IMR-90 (cell line): ENCODE results near the gene PHLDB1. TPM values are rescaled to one million over a fixed set of nuclear protein-coding genes. Genes with fewer than 3 reads are reported as not detected.

Source experiments
- ATAC-seq: fragments of 200-7000 bp; cut with Tn5 transposase; 2 replicates; pipeline ENCODE4 v1.9.1; 2020; ENCODE audit warnings: low read depth, mild to moderate bottlenecking, moderate library complexity
- BruUV-seq: library from RNA; stranded (reverse); fragments of 400-500 nt; replicated peaks from 2 replicates; lab custom pipeline; 2021; lab: Mats Ljungman, UMichigan
- CTCF ChIA-PET: fragments of 300-600 bp; formaldehyde crosslinking; extraction: SDS; loops from one replicate; lab custom pipeline; 2021; ENCODE audit warnings: antibody characterized with exemption; lab: Yijun Ruan, JAX
- POLR2A ChIA-PET: fragments of 300-600 bp; sonication (Branson Sonifier 250); formaldehyde crosslinking; loops from one replicate; lab custom pipeline; 2022; ENCODE audit warnings: antibody characterized with exemption; ENCODE audit not compliant: unreplicated experiment; lab: Charles Lee
- DNase-seq: peaks from one replicate; pipeline ENCODE4 v3.0.0; 2013
- H2AFZ ChIP-seq: replicated peaks from 2 replicates; pipeline ENCODE3; 2013; ENCODE audit warnings: low read length, mild to moderate bottlenecking; ENCODE audit not compliant: poor library complexity
- H2AK5ac ChIP-seq: 2 replicates; pipeline ENCODE4 v1.6.1; 2013; ENCODE audit warnings: low read depth, low read length, inconsistent platforms
- H2AK9ac ChIP-seq: replicated peaks from 2 replicates; pipeline ENCODE3; 2013; ENCODE audit warnings: mild to moderate bottlenecking, low read depth, low read length, moderate library complexity; ENCODE audit not compliant: poor library complexity
- H2BK120ac ChIP-seq: 2 replicates; pipeline ENCODE4 v1.6.1; 2013; ENCODE audit warnings: low read depth, low read length, inconsistent platforms
- H2BK15ac ChIP-seq: 3 replicates; pipeline ENCODE4 v1.6.1; 2013; ENCODE audit warnings: low read depth, low read length, inconsistent platforms
- H2BK20ac ChIP-seq: 2 replicates; pipeline ENCODE4 v1.6.1; 2013; ENCODE audit warnings: low read depth, mild to moderate bottlenecking, inconsistent platforms, low read length, moderate library complexity
- H2BK5ac ChIP-seq: 2 replicates; pipeline ENCODE4 v1.6.1; 2013; ENCODE audit warnings: mild to moderate bottlenecking, low read depth, low read length, inconsistent platforms; ENCODE audit not compliant: poor library complexity, severe bottlenecking
- H3K14ac ChIP-seq: replicated peaks from 2 replicates; pipeline ENCODE4 v1.6.1; 2013; ENCODE audit warnings: low read depth, low read length, inconsistent platforms
- H3K18ac ChIP-seq: 2 replicates; pipeline ENCODE4 v1.6.1; 2013; ENCODE audit warnings: low read depth, low read length, control low read depth
- H3K23ac ChIP-seq: 2 replicates; pipeline ENCODE4 v1.6.1; 2013; ENCODE audit warnings: low read depth, low read length, inconsistent platforms
- H3K27ac ChIP-seq: 2 replicates; pipeline ENCODE4 v1.5.1; 2013; ENCODE audit warnings: mild to moderate bottlenecking, control low read depth, low read length; ENCODE audit not compliant: insufficient read depth
- H3K27me3 ChIP-seq: 2 replicates; pipeline ENCODE4 v1.6.1; 2013; ENCODE audit warnings: low read length; ENCODE audit not compliant: control insufficient read depth, insufficient read depth
- H3K36me3 ChIP-seq: 2 replicates; pipeline ENCODE4 v1.6.1; 2013; ENCODE audit warnings: low read length, mixed read lengths; ENCODE audit not compliant: control insufficient read depth, insufficient read depth
- H3K4ac ChIP-seq: 2 replicates; pipeline ENCODE4 v1.6.1; 2013; ENCODE audit warnings: low read depth, low read length, inconsistent platforms
- H3K4me1 ChIP-seq: 2 replicates; pipeline ENCODE4 v1.6.1; 2013; ENCODE audit warnings: low read length, mixed read lengths; ENCODE audit not compliant: control insufficient read depth, insufficient read depth
- H3K4me2 ChIP-seq: 2 replicates; pipeline ENCODE4 v1.6.1; 2013; ENCODE audit warnings: low read depth, mild to moderate bottlenecking, control low read depth, low read length, moderate library complexity
- H3K4me3 ChIP-seq: 2 replicates; pipeline ENCODE4 v1.5.1; 2013; ENCODE audit warnings: low read depth, mild to moderate bottlenecking, control low read depth, low read length, moderate library complexity; ENCODE audit not compliant: insufficient read depth
- H3K56ac ChIP-seq: 2 replicates; pipeline ENCODE4 v1.6.1; 2013; ENCODE audit warnings: low read length, inconsistent platforms; ENCODE audit not compliant: insufficient read depth; ENCODE audit errors: extremely low read depth
- H3K79me1 ChIP-seq, 2 experiments: 2 replicates each; pipeline ENCODE4 v1.6.1; 2013; ENCODE audit warnings: low read length in 2 of 2, inconsistent platforms in 1 of 2, low read depth in 1 of 2
- H3K9ac ChIP-seq: 2 replicates; pipeline ENCODE4 v1.6.1; 2013; ENCODE audit warnings: low read depth, low read length, control low read depth
- H3K9me1 ChIP-seq: 2 replicates; pipeline ENCODE4 v1.6.1; 2013; ENCODE audit warnings: low read length, inconsistent platforms; ENCODE audit not compliant: insufficient read depth
- H3K9me3 ChIP-seq: 2 replicates; pipeline ENCODE4 v1.6.1; 2013; ENCODE audit warnings: low read length; ENCODE audit not compliant: control insufficient read depth, insufficient read depth
- H4K20me1 ChIP-seq: 2 replicates; pipeline ENCODE4 v1.6.1; 2013; ENCODE audit warnings: low read length, inconsistent platforms; ENCODE audit not compliant: insufficient read depth
- H4K5ac ChIP-seq: 2 replicates; pipeline ENCODE4 v1.6.1; 2013; ENCODE audit warnings: mild to moderate bottlenecking, low read depth, low read length, control low read depth
- H4K8ac ChIP-seq, 2 experiments: 2 replicates each; pipeline ENCODE4 v1.6.1; 2013; ENCODE audit warnings: low read depth in 2 of 2, low read length in 2 of 2, control low read depth in 1 of 2, inconsistent platforms in 1 of 2
- H4K91ac ChIP-seq: 2 replicates; pipeline ENCODE4 v1.6.1; 2013; ENCODE audit warnings: low read depth, low read length, inconsistent platforms; ENCODE audit not compliant: insufficient read depth
- CEBPB ChIP-seq: IDR thresholded peaks from 2 replicates; pipeline ENCODE4 v1.6.1; 2012; ENCODE audit warnings: low read depth, low read length, improper control_type of control experiment
- CHD1 ChIP-seq: IDR thresholded peaks from 2 replicates; pipeline ENCODE4 v1.6.1; 2012; ENCODE audit warnings: low read depth, low read length, improper control_type of control experiment
- MAFK ChIP-seq: IDR thresholded peaks from 2 replicates; pipeline ENCODE4 v1.6.1; 2012; ENCODE audit warnings: low read depth, low read length, improper control_type of control experiment
- MAZ ChIP-seq: IDR thresholded peaks from 2 replicates; pipeline ENCODE4 v1.6.1; 2012; ENCODE audit warnings: low read depth, mild to moderate bottlenecking, low read length, improper control_type of control experiment, moderate library complexity, borderline replicate concordance
- MXI1 ChIP-seq: IDR thresholded peaks from 2 replicates; pipeline ENCODE4 v1.6.1; 2012; ENCODE audit warnings: low read depth, mild to moderate bottlenecking, low read length, moderate library complexity, borderline replicate concordance
- POLR2A ChIP-seq: IDR thresholded peaks from 2 replicates; pipeline ENCODE4 v1.6.1; 2012; ENCODE audit warnings: mild to moderate bottlenecking, low read depth, low read length
- RCOR1 ChIP-seq: IDR thresholded peaks from 2 replicates; pipeline ENCODE4 v1.6.1; 2012; ENCODE audit warnings: mild to moderate bottlenecking, low read length, improper control_type of control experiment; ENCODE audit not compliant: insufficient replicate concordance
- WGBS, 2 experiments: methylation state at CpG; one replicate each; pipeline versions ENCODE4 v1.1.5 to v1.1.7; 2013; ENCODE audit warnings: missing lambda C conversion rate in 2 of 2; ENCODE audit not compliant: insufficient read length in 1 of 2; ENCODE audit errors: extremely low coverage in 2 of 2; 5-methylcytosine and 5-hydroxymethylcytosine counted together
- dilution Hi-C: fragments of 300-500 bp; cut with HindIII; formaldehyde crosslinking; loops from one replicate; pipeline ENCODE4 v1.14.3; 2018; ENCODE audit warnings: low sequenced_read_pairs; ENCODE audit not compliant: unreplicated experiment
- in situ Hi-C: fragments of 300-500 bp; cut with MboI; formaldehyde crosslinking; loops from 3 replicates; pipeline ENCODE4 v1.14.3; 2019; ENCODE audit warnings: low sequenced_read_pairs, inconsistent platforms, mixed read lengths
- intact Hi-C: fragments of 100-400 bp; cut with micrococcal nuclease; formaldehyde crosslinking; loops from 2 replicates; pipeline ENCODE4 v1.10.0; 2022
- polyA plus RNA-seq, 3 experiments: library from polyadenylated mRNA; depleted of rRNA; stranded (reverse); fragments of >200 nt; gene quantifications; 2 replicates each; pipeline ENCODE4 v1.2.3, GENCODE V29; 2012; ENCODE audit warnings: low replicate concordance in 1 of 3
- total RNA-seq: library from RNA; depleted of rRNA; stranded (reverse); fragments of >200 nt; gene quantifications from 2 replicates; pipeline ENCODE4 v1.2.3, GENCODE V29; 2012
- TF ChIP-seq, protein P1 (sequence below): conservative IDR thresholded peaks from 2 replicates; pipeline ENCODE4 v1.5.1; 2012; ENCODE audit warnings: mild to moderate bottlenecking, low read depth, low read length, improper control_type of control experiment
- TF ChIP-seq, protein P2 (sequence below): fragments of 150-350 bp; IDR thresholded peaks from 2 replicates; pipeline ENCODE4 v1.6.1; 2016; ENCODE audit warnings: low read depth, mild to moderate bottlenecking, low read length, moderate library complexity, borderline replicate concordance

Gene PHLDB1
- total and polyA plus RNA-seq, 2 of the 4 experiments (the other 2 are of a cell fraction) = 40.0 to 90.4 TPM

DNA sequence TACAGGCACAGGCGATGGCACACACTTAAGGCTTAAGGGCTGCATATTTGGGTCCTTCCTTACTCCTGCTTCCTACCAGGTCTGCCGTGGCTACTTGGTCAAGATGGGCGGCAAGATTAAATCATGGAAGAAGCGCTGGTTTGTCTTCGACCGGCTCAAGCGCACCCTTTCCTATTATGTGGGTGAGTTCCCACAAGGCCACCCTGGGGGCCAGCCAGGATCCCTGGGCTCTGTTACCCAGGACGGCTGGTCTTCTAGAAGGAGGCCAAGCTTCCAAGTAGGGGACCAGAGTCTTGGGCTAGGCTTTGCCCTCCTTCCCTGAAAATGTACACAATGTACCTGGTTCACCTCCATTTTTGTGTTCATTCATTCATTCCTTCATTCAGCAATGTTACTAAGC lies 43.0 kb downstream of the PHLDB1 start:
- Histone ChIP-seq H3K18ac (no peak overlapping the region), H2BK5ac (no peak overlapping the region), H4K8ac (no peak overlapping the region), H3K14ac (no peak overlapping the region), H3K36me3 (peaks cover 71% of the 10 kb centered on the region), H4K91ac (no peak overlapping the region), H2AK5ac (no peak overlapping the region), H3K27ac (no peak overlapping the region), H2BK15ac (no peak overlapping the region), H4K5ac (no peak overlapping the region), H3K56ac (no peak overlapping the region), H3K4me1 (0 out of 2 replicates have a peak, but pooled peaks cover 1% of the 10 kb centered on the region), H3K9me1 (no peaks in the 10 kb centered on the region), H3K4me3 (no peak overlapping the region), H3K79me1 (peaks cover 36 to 61% of the 10 kb centered on the region in 2 experiments), H3K9me3 (no peaks in the 10 kb centered on the region), H3K4me2 (no peak overlapping the region), H3K27me3 (no peaks in the 10 kb centered on the region), H3K4ac (no peak overlapping the region), H4K20me1 (peaks cover 24% of the 10 kb centered on the region), H2BK120ac (no peak overlapping the region), H2AFZ (no peak overlapping the region), H2AK9ac (peak overlapping the region; percentile 15), H3K9ac (no peak overlapping the region), H2BK20ac (no peak overlapping the region), H3K23ac (no peak overlapping the region)
- TF ChIP-seq MAFK = no peak
- no peak for TF ChIP-seq POLR2A
- TF ChIP-seq, protein P1, sequence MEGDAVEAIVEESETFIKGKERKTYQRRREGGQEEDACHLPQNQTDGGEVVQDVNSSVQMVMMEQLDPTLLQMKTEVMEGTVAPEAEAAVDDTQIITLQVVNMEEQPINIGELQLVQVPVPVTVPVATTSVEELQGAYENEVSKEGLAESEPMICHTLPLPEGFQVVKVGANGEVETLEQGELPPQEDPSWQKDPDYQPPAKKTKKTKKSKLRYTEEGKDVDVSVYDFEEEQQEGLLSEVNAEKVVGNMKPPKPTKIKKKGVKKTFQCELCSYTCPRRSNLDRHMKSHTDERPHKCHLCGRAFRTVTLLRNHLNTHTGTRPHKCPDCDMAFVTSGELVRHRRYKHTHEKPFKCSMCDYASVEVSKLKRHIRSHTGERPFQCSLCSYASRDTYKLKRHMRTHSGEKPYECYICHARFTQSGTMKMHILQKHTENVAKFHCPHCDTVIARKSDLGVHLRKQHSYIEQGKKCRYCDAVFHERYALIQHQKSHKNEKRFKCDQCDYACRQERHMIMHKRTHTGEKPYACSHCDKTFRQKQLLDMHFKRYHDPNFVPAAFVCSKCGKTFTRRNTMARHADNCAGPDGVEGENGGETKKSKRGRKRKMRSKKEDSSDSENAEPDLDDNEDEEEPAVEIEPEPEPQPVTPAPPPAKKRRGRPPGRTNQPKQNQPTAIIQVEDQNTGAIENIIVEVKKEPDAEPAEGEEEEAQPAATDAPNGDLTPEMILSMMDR = no peak
- no peak for TF ChIP-seq CHD1
- no peak for TF ChIP-seq CEBPB
- TF ChIP-seq, protein P2, sequence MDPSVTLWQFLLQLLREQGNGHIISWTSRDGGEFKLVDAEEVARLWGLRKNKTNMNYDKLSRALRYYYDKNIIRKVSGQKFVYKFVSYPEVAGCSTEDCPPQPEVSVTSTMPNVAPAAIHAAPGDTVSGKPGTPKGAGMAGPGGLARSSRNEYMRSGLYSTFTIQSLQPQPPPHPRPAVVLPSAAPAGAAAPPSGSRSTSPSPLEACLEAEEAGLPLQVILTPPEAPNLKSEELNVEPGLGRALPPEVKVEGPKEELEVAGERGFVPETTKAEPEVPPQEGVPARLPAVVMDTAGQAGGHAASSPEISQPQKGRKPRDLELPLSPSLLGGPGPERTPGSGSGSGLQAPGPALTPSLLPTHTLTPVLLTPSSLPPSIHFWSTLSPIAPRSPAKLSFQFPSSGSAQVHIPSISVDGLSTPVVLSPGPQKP = no peak
- no peak for TF ChIP-seq MXI1
- TF ChIP-seq RCOR1 = no peak
- no peak for TF ChIP-seq MAZ
- ChIA-PET POLR2A (no interaction called here), CTCF (no interaction called here)
- BruUV-seq = no TSS peak
- dilution Hi-C loops = no loop called here
- no peak for DNase-seq
- no peak for ATAC-seq
- intact Hi-C loops = no loop called here
- in situ Hi-C loops = no loop called here
- no CpG with 5 or more reads among the region's 8 CpGs for WGBS, 2 experiments
